HT-29 (cell line): ENCODE measurements around the gene KIF2C. TPM values are rescaled to one million over a fixed set of nuclear protein-coding genes. Genes with fewer than 3 reads are reported as not detected.
A peak's percentile ranks its signal among the peaks of the same experiment; 100 is the strongest.

ENCODE experiments used
- DNase-seq: peaks from one replicate; pipeline ENCODE4 v3.0.0-alpha.2; 2015; ENCODE audit warnings: low spot score
- total RNA-seq: library from RNA; depleted of rRNA; stranded (reverse); fragments of >200 nt; shearing (Covaris generic); gene quantifications from 2 replicates; pipeline ENCODE4 v1.2.3, GENCODE V29; 2014

The KIF2C gene
- total RNA-seq, 1 experiment from 2014 or later, result 57.1 TPM

DNA sequence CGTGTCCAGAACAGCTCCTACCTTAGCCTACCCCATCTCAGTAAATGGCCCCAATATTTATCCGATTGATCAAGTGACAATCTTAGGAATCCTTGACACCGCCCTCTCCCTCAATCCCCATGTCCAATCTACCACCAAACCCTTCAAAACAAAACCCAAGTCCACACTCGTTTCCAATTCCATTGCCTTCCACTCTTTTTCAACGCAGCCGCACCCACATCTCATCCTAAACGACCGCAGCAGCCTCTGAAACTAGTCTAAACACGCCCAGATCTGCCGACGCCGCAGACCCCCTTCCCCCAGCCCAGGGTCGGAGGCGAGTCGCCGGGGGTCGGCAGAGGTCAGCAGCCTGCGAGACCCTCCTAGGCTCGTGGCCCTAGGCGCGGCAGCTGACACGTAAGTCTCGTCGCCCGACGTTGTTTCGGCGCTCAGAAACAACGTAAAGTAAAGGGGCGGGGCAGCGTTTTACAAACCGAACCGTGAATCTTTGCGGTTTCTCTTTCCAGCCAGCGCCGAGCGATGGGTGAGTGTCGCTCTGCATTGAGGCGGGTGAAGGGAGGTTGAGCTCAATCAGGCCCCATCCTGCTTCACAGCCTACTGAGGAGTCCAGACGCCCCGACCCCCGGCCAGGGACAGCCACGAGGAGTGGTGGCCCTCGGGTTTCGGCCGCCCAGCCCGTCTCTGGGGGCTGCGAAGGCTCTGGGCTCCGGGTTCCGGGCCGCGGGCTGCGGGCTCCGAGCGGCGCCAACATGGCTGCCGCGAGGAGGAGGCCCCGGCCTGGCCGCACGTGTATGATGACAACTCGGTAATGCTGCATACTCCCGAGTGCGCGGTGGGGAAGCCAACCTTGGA, 35.7 kb downstream of the KIF2C start, which contains the start of gene RPS8:
RPS8 (plus strand) TSS at position 463 of the 852 bp plus-strand sequence; CDS start at position 520, 57 bp downstream.
- peak; percentile 97 for DNase-seq

DNA sequence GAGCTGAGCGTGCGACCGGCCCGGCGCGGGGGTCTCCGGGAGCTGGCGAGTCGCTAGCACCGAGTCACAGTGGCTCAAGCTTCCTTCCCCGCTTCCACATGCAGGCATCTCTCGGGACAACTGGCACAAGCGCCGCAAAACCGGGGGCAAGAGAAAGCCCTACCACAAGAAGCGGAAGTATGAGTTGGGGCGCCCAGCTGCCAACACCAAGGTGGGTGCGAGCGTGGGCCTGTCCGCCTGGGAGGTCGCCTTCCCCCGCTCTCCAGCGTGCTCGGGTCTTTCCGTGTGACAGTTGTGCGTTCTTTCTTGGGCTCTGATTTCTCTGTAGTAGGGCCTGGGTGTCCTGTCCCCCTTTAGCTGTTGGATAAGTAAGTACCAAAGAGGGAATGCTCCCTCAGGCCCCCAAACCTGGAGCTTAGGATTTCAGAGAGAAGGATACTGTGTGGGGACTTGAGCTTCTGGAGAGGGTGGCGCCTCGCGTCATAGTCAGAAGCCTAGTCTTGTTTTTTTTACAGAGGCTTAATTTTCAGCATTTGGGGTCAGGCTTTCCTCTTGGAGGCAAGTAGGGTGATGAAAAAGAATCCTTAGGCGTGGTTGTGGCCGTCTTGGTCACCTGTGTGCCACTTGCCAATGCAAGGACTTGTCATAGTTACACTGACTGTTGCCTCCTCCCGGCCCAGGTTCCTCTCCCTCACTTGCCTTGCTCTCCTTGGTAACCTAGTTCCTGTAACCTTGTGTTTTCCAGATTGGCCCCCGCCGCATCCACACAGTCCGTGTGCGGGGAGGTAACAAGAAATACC, 36.5 kb downstream of the KIF2C start:
- DNase-seq, result peak; percentile 61

DNA sequence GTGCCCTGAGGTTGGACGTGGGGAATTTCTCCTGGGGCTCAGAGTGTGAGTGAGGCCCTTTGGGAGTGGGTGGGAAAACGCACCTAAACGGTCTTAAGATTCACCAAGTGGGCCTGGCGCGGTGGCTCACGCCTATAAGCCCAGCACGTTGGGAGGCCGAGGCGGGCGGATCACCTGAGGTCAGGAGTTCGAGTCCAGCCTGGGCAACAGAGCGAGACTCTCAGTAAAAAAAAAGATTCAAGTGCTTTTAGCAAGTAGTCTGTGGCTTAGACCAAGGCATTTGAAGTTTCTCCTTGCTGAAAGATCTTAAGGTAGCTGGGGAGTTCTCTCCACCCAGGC, 37.1 kb downstream of the KIF2C start:
- no peak for DNase-seq

DNA sequence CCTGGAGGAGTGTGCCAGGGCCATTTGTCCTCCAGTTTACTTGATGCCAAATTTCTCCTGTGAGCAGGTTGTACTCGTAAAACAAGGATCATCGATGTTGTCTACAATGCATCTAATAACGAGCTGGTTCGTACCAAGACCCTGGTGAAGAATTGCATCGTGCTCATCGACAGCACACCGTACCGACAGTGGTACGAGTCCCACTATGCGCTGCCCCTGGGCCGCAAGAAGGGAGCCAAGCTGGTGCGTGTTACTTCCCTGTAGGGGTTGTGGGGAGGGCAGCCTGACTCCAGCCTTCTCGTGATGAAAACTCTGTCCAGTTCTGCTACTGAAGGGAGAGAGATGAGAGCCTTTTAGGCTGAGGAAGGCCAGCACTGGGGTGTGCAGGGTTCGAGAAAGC, 37.9 kb downstream of the KIF2C start:
- no peak for DNase-seq

DNA sequence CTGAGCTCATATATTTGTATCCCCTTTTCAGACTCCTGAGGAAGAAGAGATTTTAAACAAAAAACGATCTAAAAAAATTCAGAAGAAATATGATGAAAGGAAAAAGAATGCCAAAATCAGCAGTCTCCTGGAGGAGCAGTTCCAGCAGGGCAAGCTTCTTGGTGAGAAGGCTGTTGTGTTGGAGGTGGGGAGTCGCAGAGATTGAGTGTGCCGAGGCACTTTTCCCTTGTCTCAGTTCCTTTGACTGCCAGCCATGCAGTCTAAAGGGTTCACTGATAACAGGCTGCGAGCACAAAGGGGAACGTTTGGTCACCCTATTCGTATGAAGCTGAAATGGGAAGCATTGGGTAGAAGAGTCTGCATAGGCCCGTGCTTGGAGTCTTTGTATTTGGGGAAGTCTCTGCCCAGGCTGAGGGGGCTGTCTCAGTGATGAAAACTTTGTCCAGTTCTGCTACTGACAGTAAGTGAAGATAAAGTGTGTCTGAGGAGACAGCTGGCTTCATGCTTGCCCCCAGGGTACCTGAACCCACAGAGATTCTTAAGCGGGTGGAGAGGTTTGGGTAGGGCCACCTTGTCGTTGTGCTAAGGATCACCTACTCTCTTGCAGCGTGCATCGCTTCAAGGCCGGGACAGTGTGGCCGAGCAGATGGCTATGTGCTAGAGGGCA, 38.5 kb downstream of the KIF2C start:
- no peak for DNase-seq

DNA sequence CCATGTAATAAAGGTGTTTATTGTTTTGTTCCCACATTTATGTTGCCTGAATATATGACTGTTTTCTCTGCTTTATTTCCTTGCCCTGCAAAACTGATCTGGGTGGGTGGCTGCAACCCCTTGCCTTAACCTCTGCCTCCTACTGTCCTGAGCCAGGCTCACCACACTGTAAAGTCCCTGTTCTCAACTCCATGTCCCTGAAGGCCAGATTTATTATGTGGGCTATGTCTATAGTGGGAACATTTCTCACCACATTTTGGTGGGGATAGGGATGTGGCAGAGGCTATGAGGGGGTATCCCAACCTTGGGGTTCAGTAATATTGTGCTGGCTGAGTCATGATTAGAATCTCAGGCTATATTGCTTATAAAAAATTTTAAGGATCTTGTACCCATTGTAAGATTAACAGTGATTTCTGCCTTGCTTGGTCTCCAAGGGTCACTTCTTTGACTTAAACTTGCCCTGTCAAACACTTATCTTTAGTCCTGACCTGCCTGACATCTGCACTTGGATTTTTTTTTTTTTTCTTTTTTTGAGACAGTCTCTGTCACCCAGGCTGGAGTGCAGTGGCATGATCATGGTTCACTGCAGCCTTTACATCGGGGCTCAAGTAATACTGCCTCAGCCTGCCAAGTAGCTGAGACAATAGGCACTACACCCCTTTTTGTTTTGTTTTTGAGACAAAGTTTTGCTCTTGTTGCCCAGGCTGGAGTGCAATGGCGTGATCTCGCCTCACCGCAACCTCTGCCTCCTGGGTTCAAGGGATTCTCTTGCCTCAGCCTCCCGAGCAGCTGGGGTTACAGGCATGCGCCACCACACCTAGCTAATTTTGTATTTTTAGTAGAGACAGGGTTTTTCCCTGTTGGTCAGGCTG, 39.3 kb downstream of the KIF2C start:
- no peak for DNase-seq

DNA sequence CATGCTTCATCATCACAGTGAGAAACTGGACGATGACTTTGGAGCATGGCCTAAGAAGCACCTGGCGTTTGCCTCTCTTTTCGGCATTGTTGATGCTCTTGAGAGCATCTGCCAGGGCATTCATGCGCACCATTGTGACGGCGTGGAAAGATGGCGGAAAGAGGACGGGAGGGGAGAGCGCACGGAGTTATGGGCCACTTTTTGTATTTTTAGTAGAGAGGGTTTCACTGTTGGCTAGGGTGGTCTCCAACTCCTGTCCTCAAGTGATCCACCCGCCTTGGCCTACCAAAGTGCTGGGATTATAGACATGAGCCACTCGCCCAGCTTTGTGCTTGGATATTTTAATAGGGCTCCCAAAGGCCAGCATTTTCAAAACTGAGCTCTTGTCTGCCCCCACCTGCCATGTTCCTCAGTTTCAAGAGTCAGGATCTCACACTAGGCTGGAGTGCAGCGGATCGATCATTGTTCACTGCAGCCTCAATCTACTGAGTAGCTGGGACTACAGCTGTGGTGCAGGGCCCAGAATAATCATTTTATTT, 41.0 kb downstream of the KIF2C start:
- no peak for DNase-seq

DNA sequence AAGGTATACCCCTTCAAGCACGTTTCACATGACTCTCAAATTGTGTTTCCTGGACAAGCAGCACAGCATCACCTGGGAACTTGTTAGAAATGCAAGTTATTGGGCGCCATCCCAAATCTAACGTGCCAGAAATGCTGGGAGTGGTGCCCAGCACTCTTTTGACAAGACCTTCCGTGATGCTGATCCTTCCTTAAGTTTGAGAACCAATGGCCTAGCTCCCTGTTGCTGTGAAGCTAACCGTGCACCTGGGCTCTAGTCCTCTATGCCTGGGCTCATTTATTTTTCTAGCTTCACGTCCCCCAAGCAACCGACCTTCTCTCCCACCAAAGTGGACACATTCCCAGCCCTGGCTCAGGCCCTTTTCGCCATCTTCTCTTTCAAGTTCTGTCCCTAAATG, 44.1 kb downstream of the KIF2C start:
- DNase-seq, result no peak

DNA sequence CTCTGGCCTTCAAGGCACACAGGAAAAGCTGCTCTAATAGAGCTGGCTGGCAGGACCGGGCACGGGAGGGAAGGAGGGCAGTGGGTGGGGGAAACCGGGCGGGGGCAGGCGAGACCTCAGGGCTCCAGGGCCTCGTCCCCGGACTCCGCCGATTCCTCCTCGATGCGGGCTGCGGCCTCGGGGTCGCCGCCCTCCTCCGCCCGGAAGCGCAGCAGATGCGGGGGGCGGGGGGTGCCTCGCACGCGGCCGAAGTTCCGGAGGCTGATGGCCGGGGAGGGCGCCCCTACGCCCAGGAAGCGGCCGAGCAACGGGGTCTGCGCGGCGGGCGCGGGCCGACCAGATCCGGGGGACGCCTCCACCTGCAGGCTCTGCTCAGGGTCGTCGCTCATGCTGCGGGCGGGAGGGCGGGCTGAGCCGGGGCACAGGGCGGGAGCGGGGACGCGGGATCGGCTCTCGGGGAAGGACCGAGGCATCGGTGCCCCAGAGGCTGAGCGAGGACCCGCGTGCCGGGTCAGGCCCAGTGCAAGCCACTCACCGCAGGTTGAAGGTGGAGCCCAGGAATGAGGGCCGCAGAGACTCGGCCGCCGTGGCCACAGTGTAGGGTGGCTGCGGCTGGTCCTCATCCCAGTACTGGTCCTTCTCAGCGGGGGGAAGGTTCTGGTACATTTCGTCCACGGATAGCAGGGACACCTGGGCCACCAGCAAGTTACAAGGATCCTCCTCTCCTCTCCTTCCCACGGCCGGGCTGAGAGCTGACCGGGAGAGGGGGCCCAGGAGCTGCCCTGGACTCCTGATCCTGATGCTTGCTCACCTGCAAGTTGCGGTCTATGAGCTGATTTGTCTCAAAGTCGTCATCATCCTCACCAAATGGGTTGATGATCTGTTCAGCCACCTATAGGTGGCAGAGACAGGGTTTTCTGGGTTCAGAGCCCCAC, 44.7 kb downstream of the KIF2C start:
- no peak for DNase-seq

DNA sequence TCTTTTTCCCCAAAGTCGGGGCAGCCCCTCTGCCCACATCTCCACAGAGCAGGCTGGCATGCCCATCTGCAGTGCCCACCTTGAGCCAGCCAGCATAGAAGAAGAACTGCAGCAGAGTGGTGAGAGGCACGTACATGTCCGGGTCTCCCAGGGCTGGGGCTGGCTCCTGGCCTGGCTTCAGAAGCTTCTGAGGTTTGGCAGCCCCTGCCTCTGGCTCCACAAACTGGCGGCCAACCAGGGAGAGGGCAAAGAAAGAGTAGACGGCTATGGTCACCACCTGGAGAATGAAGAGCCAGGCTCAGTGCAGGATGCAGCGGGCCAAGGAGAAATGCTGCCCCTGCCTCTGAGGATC, 45.4 kb downstream of the KIF2C start:
- no peak for DNase-seq

DNA sequence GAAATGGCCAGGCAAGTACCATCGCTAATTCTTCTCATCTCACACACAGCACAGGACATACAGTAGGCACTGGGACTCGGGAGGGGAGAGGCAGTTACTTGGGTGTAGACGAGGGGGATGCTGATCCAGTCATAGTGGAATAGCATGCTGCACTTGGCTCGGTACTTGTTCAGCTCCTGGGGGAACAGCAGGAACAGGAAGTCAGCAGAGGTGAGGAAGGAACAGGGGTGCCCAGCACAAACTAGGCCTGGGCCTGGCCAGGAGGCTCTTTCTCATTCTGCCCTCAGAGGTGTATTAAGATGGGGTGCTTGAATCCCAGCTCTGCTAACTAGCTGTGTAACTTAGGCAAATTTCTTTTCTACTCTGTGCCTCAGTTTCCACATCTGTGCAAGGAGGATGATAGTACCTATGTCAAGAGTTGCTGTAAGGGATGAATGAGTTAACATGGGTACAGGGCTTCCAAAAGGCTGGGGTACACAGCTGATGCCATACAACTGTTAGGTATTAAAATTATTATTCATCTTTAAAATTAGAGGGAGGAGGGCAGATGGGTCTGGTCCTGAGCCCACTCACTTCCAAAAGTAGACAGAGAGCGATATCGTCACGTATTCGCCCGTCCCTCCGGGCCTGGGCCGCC, 46.0 kb downstream of the KIF2C start:
- no peak for DNase-seq

DNA sequence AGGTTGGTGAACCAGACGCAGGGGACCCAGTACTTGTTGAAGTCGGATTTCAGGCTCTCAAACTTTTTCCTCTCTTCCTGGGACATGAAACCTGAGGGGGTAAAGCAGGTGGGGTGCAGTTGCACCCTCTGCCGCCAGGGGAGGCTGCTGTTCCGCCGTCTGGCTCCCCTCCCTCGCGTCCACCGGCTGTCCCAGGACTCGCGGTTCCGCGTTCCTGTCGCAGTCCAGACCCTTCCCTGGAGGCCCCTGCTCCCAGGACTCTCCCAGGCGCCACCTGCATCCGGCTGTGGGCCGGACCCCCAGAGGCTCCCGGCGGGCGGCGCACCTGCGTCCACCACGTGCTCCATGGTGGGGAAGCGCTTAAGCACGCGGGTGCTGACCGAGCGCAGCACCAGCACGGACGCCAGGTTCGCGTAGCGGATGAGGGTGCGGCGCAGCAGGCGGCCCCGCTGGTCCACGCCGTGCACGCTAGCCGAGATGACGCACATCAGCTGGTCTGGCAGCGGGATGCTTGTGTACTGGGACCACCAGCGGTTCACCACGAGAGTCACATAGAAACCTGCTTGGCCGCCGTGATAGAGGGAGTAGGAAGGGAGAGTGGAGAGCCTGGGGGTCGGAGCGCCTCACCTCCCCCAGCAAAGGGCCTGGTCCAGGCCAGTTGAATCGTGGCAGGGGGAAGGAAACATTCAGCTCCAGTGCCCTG, 46.7 kb downstream of the KIF2C start:
- peak; percentile 86 for DNase-seq

DNA sequence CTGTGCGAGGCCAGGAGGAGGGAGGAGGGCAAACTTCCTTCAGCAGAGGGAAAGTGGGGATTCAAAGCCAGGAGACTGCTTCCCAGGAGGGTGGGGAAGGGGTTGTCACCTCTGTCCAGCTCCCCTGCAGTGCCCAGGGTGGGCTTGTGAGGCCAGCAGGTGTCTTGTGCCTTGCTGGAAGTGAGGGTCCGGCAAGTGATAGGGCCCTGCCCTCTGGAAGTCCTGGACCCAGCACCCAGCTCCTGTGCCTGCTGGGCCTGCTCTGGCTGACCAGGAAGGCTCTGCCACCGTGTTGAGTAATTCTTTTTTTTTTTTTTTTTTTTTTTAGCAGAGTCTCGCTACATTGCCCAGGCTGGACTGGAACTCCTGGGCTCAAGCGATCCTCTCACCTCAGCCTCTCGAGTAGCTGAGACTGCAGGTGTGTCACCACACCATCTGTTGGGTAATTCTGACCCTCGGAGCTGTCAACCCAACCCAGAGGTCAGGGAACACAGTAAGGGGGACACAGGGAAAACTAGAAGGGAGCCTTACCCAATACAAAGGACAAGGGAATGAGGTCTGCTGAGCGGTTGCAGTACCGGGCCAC, 47.3 kb downstream of the KIF2C start:
- DNase-seq, result no peak

DNA sequence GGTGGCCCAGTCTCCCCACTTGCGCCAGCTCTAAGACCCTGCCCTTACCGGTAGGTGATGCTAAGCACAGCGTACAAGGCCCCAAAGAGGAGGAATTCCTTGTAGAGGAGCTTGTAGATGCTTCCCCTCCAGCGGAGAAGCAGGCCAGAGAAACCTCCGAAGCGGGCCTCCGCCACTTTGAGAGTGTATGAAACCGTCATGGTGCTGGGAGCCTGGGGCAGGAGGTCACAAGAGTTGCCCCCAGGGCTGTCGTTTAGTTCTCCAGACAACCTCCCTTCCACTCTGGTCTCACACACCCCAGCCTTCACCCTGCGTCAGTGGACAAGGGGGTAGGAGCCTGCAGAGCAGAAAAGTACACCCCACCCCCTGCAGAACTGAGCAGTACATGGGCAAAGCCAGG, 47.9 kb downstream of the KIF2C start:
- DNase-seq, result no peak

DNA sequence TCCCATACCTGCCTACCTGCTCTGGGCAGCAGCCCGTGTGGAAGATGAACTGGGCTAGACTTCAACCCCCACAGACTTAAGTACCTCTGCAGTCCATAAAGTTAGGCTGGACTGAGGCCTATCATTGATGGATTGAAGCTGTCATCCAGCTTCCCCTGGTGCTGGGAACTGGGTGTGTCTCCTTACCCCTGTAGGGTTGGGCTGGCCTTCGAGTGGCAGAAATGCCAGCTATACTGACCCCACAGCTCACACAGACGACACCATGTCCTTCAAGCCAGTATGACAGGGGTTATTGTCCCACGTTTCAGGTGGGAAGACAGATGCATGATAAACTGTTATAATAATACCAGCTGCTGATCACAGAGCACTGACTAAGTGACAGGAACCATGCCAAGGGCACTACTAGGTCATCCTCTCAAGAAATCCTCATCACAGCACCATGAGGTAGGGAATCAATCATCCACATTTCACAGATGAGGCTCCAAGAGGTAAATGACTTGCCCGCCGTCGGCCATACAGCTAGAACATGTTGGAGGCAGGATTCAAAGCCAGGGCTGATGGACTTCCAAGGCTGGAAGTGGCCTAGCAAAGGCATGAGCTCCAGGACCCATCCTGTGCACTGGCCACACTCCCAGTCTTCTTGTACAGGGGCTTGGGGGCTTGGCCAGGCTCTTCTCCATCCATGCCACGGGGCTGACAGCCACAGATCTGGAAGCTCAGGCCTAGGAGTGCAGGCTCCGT, 48.7 kb downstream of the KIF2C start, which contains the start of gene BEST4:
BEST4 (minus strand) TSS at position 51 of the 741 bp plus-strand sequence. CDS start 465 bp downstream, outside the sequence.
- no peak for DNase-seq

DNA sequence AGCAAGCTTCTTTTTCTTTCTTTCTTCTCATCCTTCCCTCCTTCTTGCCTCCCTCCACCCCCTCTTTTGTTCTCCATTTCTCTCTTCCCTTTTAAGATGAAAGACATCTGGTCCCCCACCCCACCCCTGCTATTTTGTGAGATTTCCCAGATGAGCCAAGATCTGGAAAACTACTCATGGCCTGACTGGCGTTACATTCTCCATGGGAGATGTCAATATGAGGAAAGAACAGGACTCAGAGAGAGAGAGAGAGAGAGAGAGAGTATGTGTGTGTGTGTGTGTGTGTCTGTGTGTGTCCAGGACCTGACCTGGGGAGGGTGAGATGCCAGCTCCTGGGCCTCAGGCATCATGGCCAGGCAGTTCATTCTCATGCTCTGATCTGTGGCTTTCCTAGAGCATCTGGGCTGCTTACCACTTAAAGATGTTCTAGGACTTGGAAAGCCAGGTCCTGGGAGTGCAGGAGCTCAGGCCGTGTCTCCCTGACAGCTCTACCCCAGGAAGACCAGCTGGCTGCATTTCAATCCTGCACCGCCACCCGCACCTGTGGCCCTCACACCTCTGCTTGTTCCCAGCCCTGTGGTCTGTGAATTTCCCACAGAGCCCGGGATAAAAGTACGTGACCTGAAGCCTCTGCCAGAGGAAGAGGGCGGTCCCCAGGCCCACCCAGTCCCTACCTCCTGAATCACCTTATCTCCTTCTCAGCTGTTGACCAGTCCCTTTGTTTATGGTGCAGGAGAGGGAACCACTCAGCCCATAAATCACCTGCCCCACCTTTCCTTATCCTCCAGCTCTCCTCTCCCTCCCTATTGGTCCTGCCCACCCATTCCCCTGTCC, 51.5 kb downstream of the KIF2C start:
- peak; percentile 64 for DNase-seq
